Astrocyte (in vitro differentiated cells and primary cell): ENCODE results near the gene FRMD5. TPM values are rescaled to one million over a fixed set of nuclear protein-coding genes. Genes with fewer than 3 reads are reported as not detected.
"Not testable (repeated sequence)": the region's sequence is repeated elsewhere in the genome, so short reads cannot be mapped to it uniquely, and the experiment has no call there.

Experiments
- DNase-seq: peaks from one replicate; pipeline ENCODE4 v3.0.0-alpha.2; 2010; ENCODE audit warnings: low read depth
- FAIRE-seq: peaks from 2 replicates; lab custom pipeline; 2011; peaks lifted over from hg19 to GRCh38; lab: Jason Lieb, UNC
- H2AFZ ChIP-seq: 2 replicates; pipeline ENCODE4 v1.6.0; 2012; ENCODE audit warnings: low read depth, low read length, inconsistent platforms
- H3K27ac ChIP-seq: 2 replicates; pipeline ENCODE4 v1.5.1; 2011; ENCODE audit warnings: low read depth, low read length, inconsistent platforms
- H3K27me3 ChIP-seq: 2 replicates; pipeline ENCODE4 v1.6.0; 2011; ENCODE audit warnings: low read length, inconsistent platforms; ENCODE audit not compliant: insufficient read depth
- H3K36me3 ChIP-seq: 2 replicates; pipeline ENCODE4 v1.5.1; 2011; ENCODE audit warnings: low read length, inconsistent platforms; ENCODE audit not compliant: insufficient read depth
- H3K4me1 ChIP-seq: 2 replicates; pipeline ENCODE4 v1.5.1; 2011; ENCODE audit warnings: low read length, inconsistent platforms; ENCODE audit not compliant: insufficient read depth
- H3K4me2 ChIP-seq: 2 replicates; pipeline ENCODE4 v1.6.0; 2012; ENCODE audit warnings: low read length, inconsistent platforms
- H3K4me3 ChIP-seq: 2 replicates; pipeline ENCODE4 v1.5.1; 2011; ENCODE audit warnings: low read depth, mild to moderate bottlenecking, low read length, inconsistent platforms; ENCODE audit not compliant: insufficient read depth
- H3K79me2 ChIP-seq: 2 replicates; pipeline ENCODE4 v1.6.0; 2012; ENCODE audit warnings: mild to moderate bottlenecking, low read length, inconsistent platforms; ENCODE audit not compliant: insufficient read depth
- H3K9ac ChIP-seq: 2 replicates; pipeline ENCODE4 v1.6.0; 2012; ENCODE audit warnings: mild to moderate bottlenecking, low read length, inconsistent platforms
- H3K9me3 ChIP-seq: 2 replicates; pipeline ENCODE4 v1.5.1; 2012; ENCODE audit warnings: low read depth, mild to moderate bottlenecking, low read length, inconsistent platforms; ENCODE audit not compliant: insufficient read depth
- H4K20me1 ChIP-seq: 2 replicates; pipeline ENCODE4 v1.6.0; 2012; ENCODE audit warnings: low read length, inconsistent platforms; ENCODE audit not compliant: insufficient read depth
- H3K27ac Mint-ChIP-seq: one replicate; pipeline ENCODE4 v1.8.0; 2021; ENCODE audit warnings: mild to moderate bottlenecking, mixed read lengths; ENCODE audit not compliant: unreplicated experiment
- H3K27me3 Mint-ChIP-seq: one replicate; pipeline ENCODE4 v1.8.0; 2021; ENCODE audit warnings: low read depth, mixed read lengths; ENCODE audit not compliant: unreplicated experiment
- H3K36me3 Mint-ChIP-seq: one replicate; pipeline ENCODE4 v1.8.0; 2021; ENCODE audit warnings: low read depth, mixed read lengths; ENCODE audit not compliant: unreplicated experiment
- H3K4me1 Mint-ChIP-seq: one replicate; pipeline ENCODE4 v1.8.0; 2021; ENCODE audit warnings: low read depth, mixed read lengths; ENCODE audit not compliant: unreplicated experiment
- H3K4me3 Mint-ChIP-seq: one replicate; pipeline ENCODE4 v1.8.0; 2021; ENCODE audit warnings: mild to moderate bottlenecking, moderate library complexity, mixed read lengths; ENCODE audit not compliant: unreplicated experiment
- H3K9me3 Mint-ChIP-seq: one replicate; pipeline ENCODE4 v1.8.0; 2021; ENCODE audit warnings: mild to moderate bottlenecking, mixed read lengths; ENCODE audit not compliant: unreplicated experiment
- EZH2 ChIP-seq: IDR thresholded peaks from 2 replicates; pipeline ENCODE4 v1.6.1; 2012; ENCODE audit warnings: mild to moderate bottlenecking, low read length, inconsistent platforms; ENCODE audit not compliant: insufficient read depth
- total RNA-seq: library from RNA; stranded (reverse); gene quantifications from 2 replicates; pipeline ENCODE4 v1.2.1, GENCODE V29; 2021
- TF ChIP-seq, protein P1 (sequence below): IDR thresholded peaks from 2 replicates; pipeline ENCODE4 v1.5.1; 2011; ENCODE audit warnings: low read depth, mild to moderate bottlenecking, inconsistent platforms, low read length, moderate library complexity; ENCODE audit not compliant: insufficient read depth

FRMD5 gene
- total RNA-seq, 1 donor from 2014 or later: 19.6 TPM

DNA sequence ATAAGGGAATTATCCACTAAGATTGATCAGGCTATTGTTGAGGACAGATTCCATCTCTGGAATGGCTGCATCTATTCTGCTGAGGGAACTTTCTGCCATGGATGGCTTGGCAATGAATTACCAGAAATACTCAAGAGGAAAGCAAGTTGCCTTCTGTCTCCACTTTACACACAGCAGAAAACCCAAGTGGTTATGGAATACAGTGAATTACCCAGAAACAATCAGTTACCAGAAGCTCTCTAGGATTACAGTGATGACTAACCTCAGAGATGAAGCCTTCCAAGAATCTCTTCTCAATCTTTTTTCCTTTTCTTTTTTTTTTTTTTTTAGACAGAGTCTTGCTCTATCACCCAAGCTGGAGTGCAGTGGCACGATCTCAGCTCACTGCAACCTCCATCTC lies 185.0 kb downstream of the FRMD5 start:
- H3K9ac ChIP-seq: no peak overlapping the region
- TF ChIP-seq, protein P1, sequence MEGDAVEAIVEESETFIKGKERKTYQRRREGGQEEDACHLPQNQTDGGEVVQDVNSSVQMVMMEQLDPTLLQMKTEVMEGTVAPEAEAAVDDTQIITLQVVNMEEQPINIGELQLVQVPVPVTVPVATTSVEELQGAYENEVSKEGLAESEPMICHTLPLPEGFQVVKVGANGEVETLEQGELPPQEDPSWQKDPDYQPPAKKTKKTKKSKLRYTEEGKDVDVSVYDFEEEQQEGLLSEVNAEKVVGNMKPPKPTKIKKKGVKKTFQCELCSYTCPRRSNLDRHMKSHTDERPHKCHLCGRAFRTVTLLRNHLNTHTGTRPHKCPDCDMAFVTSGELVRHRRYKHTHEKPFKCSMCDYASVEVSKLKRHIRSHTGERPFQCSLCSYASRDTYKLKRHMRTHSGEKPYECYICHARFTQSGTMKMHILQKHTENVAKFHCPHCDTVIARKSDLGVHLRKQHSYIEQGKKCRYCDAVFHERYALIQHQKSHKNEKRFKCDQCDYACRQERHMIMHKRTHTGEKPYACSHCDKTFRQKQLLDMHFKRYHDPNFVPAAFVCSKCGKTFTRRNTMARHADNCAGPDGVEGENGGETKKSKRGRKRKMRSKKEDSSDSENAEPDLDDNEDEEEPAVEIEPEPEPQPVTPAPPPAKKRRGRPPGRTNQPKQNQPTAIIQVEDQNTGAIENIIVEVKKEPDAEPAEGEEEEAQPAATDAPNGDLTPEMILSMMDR: no peak
- TF ChIP-seq EZH2: no peak
- no peak overlapping the region for H3K4me3 ChIP-seq
- H3K27me3 ChIP-seq: no peaks in the 10 kb centered on the region
- H3K79me2 ChIP-seq: peaks cover 22% of the 10 kb centered on the region
- H3K4me2 ChIP-seq: peak overlapping the region; percentile 9
- no peak overlapping the region for H2AFZ ChIP-seq
- no peak overlapping the region for H3K4me3 Mint-ChIP-seq
- no peaks in the 10 kb centered on the region for H3K9me3 Mint-ChIP-seq
- FAIRE-seq: no peak
- no peaks in the 10 kb centered on the region for H3K36me3 ChIP-seq
- H4K20me1 ChIP-seq: peaks cover 29% of the 10 kb centered on the region
- H3K27ac Mint-ChIP-seq: no peak overlapping the region
- H3K27me3 Mint-ChIP-seq: no peaks in the 10 kb centered on the region
- H3K36me3 Mint-ChIP-seq: peaks cover 2% of the 10 kb centered on the region
- peaks cover 20% of the 10 kb centered on the region for H3K4me1 Mint-ChIP-seq
- no peak overlapping the region for H3K27ac ChIP-seq
- peak; percentile 83 for DNase-seq
- peaks cover 11% of the 10 kb centered on the region for H3K4me1 ChIP-seq
- no peaks in the 10 kb centered on the region for H3K9me3 ChIP-seq

DNA sequence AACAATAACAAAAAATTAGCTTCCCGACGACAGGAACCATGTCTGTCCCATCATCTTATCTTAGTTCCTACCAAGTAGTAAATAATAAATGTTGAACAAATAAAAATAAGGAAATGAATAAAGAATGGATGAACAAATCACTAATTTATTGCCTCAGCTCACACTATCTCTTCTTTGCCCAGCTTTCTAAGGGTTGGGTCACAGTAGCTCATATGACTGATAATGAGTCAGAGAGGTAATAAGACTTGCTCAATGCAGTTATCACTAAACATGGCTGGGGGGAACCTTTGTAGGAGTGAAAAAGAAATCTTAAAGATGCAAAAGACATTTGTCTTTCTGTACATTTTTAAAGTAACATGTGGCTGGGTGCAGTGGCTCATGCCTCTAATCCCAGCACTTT lies 186.0 kb downstream of the FRMD5 start:
- FAIRE-seq: peak; percentile 41
- H3K9me3 ChIP-seq: no peaks in the 10 kb centered on the region
- peaks cover 23% of the 10 kb centered on the region for H3K79me2 ChIP-seq
- peak overlapping the region; percentile 9 for H3K4me2 ChIP-seq
- no peak overlapping the region for H2AFZ ChIP-seq
- peak overlapping the region; percentile 3 for H3K27ac ChIP-seq
- H3K9me3 Mint-ChIP-seq: no peaks in the 10 kb centered on the region
- H3K9ac ChIP-seq: peak overlapping the region; percentile 6
- H3K27me3 Mint-ChIP-seq: no peaks in the 10 kb centered on the region
- peaks cover 34% of the 10 kb centered on the region for H4K20me1 ChIP-seq
- H3K27ac Mint-ChIP-seq: no peak overlapping the region
- H3K36me3 ChIP-seq: no peaks in the 10 kb centered on the region
- H3K4me3 ChIP-seq: no peak overlapping the region
- H3K36me3 Mint-ChIP-seq: peaks cover 2% of the 10 kb centered on the region
- no peaks in the 10 kb centered on the region for H3K27me3 ChIP-seq
- no peak for TF ChIP-seq EZH2
- TF ChIP-seq, protein P1: no peak
- H3K4me1 ChIP-seq: peaks cover 11% of the 10 kb centered on the region
- H3K4me1 Mint-ChIP-seq: peaks cover 20% of the 10 kb centered on the region
- H3K4me3 Mint-ChIP-seq: no peak overlapping the region
- peak; percentile 72 for DNase-seq

DNA sequence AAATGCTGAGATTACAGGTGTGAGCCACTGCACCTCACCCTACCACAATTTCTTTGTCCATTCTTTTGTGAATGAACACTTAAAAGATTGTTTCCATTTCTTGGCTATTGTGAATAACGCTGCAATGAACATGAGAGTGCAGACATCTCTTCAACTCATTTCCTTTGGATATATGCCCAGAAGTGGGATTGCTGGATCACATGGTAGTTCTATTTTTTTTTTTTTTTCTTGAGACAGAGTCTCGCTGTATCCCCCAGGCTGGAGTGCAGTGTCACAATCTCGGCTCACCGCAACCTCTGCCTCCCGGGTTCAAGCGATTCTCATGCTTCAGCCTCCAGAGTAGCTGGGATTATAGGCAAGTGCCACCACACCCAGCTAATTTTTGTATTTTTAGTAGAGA lies 194.8 kb downstream of the FRMD5 start:
- H3K9me3 ChIP-seq, H3K27me3 Mint-ChIP-seq, H3K4me3 Mint-ChIP-seq, H3K4me1 ChIP-seq, H3K27ac ChIP-seq, H3K27ac Mint-ChIP-seq, H3K9me3 Mint-ChIP-seq, H3K4me3 ChIP-seq, H3K36me3 Mint-ChIP-seq, H3K36me3 ChIP-seq, H3K9ac ChIP-seq, H3K27me3 ChIP-seq, H2AFZ ChIP-seq: not testable (repeated sequence)
- Histone ChIP-seq H3K79me2 (peaks cover 62% of the 10 kb centered on the region), H3K4me2 (peak overlapping the region; percentile 75), H4K20me1 (peaks cover 27% of the 10 kb centered on the region)
- DNase-seq (peak; percentile 84), FAIRE-seq (peak; percentile 45)
- H3K4me1 Mint-ChIP-seq: peaks cover 15% of the 10 kb centered on the region
